Tongue (tissue), 2 donors: ENCODE results near the gene HERPUD2. TPM values are rescaled to one million over a fixed set of nuclear protein-coding genes. Genes with fewer than 3 reads are reported as not detected.

Source experiments
- DNase-seq: peaks from one replicate; pipeline ENCODE4 v3.0.0-alpha.2; 2015
- total RNA-seq: library from RNA; depleted of rRNA; stranded (reverse); fragments of >200 nt; gene quantifications from one replicate; pipeline ENCODE4 v1.2.3, GENCODE V29; 2014

Gene HERPUD2, protein sequence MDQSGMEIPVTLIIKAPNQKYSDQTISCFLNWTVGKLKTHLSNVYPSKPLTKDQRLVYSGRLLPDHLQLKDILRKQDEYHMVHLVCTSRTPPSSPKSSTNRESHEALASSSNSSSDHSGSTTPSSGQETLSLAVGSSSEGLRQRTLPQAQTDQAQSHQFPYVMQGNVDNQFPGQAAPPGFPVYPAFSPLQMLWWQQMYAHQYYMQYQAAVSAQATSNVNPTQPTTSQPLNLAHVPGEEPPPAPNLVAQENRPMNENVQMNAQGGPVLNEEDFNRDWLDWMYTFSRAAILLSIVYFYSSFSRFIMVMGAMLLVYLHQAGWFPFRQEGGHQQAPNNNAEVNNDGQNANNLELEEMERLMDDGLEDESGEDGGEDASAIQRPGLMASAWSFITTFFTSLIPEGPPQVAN
- 19.6 TPM for total RNA-seq

GRCh38 chr7:35694784-35695472 lies at the start of gene HERPUD2:
HERPUD2 (minus strand) TSS chr7:35695135; CDS start chr7:35694330, 805 bp downstream.
- DNase-seq, result peak; percentile 97

DNA sequence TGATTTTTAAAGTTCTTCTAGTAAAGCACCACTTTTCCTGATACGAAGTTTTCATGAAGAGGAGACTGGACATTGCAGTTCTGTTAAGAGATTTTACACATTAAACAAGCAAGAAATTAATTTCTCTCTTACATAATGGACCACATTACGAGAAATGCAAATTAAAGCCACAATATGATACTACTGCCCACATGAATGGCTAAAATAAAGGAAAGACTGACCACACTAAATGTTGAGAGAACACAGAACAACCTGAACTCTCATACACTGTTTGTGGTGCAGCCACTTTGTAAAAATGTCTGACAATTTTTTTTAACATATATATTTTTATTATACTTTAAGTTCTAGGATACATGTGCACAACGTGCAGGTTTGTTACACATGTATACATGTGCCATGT lies 44.0 kb upstream of the HERPUD2 start:
- no peak for DNase-seq

- no peak for DNase-seq
These were observed 41.8 kb upstream of the HERPUD2 start for GRCh38 chr7:35736725-35737124.

DNA sequence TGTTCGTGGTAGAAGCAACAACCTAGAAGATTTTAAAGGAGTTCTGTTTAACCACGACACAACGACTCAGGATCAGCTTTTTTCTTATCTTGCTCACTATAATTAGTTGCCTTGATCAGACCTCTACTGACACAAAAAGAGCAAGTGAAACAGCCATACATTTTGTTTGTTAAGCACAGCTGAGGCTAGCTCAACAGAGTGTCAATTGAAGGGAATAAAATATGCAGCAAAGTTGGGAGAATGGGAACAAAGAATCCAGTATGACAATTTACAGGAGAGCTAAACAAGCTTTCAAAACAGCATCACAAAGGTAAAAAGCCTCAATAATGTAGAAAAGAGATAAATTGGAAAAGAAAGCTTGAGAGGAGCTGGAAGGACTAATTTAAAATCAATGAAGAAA lies 40.5 kb upstream of the HERPUD2 start:
- no peak for DNase-seq

- DNase-seq, result peak; percentile 57
These were observed 39.1 kb upstream of the HERPUD2 start for GRCh38 chr7:35734001-35734483.

- DNase-seq, result no peak
These were observed 36.4 kb upstream of the HERPUD2 start for GRCh38 chr7:35731349-35731748.

DNA sequence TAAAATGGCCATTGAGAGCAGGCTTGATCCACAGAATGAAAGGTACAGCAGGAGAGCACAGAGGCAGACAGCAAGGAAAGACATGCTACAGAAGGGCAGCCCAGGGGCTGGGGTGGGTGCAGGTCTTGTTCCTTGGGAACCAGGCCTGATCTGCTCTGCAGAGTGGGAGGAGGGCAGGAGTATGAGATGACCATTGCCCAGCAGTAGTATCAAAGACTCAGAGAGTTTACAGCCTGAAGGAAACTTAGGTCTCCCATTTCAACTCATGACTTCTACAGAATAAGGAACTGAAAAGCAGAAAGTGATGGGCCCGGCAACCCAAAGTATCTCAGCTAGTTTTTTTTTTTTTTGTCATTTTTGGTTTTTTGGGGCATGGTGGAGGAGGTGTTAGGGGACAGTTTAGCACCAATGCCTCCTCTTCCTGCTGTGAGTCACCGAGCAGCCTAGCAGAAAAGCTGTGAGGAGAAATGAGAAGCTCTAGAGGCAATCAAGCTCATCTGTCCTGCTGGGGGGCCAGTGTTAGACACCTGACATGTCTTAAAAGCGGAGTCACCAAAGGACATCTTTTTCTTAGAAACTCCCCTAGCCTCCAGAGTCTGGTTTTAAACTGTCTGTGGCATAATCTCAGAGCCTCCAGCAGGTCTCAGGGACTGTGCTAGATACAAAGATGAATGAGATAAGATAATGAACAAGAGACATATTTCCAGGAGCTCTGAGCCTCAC lies 34.3 kb upstream of the HERPUD2 start:
- DNase-seq, result no peak

DNA sequence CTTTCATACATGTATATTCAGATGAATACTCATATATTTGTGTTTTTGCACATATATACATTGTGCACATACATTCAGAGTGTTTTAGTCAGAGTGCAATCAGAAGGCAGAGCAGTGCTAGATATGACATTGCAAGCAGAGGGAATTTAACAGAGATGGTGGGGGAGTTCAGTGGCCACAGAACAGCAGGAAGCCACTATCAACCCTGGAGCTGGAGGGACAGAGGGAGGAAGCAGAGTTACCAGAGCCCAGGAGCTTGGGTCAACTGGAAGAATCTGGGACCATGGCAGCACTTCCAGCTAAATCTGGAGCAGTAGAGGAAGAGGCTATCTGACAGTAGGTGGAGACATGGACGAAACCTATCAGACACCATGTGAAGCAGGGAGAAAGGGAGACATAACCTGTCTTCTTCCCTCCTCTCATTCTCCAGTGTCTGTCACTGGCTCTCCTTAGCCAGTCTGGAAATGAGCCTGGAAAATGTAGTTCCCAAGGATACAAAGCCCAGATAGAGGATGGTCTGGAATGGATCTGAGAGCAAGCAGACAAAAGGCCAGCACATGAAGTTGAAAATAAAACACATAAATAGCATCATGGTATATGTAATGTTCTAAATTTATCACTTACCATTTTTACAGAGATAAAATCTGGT lies 33.6 kb upstream of the HERPUD2 start:
- DNase-seq, result peak; percentile 50

GRCh38 chr7:35727571-35727970 lies 32.6 kb upstream of the HERPUD2 start:
- DNase-seq, result no peak

DNA sequence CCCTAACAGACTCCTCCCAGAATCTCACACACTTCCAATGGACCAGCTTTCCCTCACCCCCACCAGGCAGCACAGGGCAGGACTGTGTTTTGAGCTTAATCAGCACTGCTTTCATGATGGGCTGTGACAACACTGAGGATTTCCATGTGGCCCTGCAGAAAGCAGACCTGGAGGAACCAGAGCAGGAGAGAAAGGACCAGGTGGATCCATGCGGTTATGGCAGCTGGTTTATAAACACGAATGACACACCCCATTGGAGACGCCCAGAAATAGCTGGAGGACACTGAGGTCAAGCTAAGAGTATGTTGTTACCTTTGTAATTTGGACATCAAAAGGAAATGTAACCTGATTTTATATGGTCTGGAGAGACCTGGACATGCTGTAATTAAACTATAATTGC lies 31.7 kb upstream of the HERPUD2 start:
- no peak for DNase-seq

DNA sequence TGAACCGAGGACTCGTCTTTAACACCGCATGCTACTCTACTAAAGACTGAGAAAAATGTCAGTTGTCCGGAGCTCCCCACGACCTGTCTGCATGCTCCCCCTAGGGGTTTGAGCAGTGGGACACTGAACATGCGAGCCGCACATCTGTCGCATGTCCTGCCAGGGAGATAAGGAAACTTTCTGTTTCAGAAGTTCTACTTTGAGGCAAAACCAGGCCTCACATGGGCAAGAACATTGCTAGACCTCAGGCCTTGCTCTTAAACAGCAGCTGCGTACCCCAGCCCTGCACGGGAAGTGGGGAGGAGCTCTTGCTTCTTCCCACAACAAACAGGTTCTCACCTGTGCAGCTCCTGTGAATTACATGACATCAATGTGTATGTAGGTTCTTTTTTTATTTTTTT lies 30.3 kb upstream of the HERPUD2 start:
- DNase-seq, result no peak

GRCh38 chr7:35723011-35723410 lies 28.1 kb upstream of the HERPUD2 start:
- DNase-seq, result no peak

GRCh38 chr7:35722054-35722849 lies 27.3 kb upstream of the HERPUD2 start:
- no peak for DNase-seq

- no peak for DNase-seq
These were observed 26.4 kb upstream of the HERPUD2 start for GRCh38 chr7:35721288-35721687.

DNA sequence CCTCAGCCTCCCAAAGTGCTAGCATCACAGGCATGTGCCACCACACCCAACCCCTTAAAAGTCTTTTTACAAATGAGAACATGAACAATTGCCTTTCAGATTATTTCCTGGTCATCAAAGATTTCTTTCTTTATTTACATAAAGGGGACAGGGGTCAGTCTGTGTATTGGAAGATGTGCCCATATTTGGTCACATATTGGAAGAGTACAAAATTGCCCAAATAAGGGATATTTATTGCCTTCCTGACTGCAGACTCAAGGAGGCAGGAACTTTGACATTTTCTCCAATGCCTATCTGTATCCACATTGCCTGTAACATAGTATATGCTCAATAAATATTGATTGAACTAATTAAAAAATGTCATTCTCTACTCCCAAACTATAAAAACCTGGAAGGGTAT lies 25.9 kb upstream of the HERPUD2 start:
- no peak for DNase-seq

- DNase-seq, result no peak
These were observed 25.1 kb upstream of the HERPUD2 start for GRCh38 chr7:35720032-35720431.

DNA sequence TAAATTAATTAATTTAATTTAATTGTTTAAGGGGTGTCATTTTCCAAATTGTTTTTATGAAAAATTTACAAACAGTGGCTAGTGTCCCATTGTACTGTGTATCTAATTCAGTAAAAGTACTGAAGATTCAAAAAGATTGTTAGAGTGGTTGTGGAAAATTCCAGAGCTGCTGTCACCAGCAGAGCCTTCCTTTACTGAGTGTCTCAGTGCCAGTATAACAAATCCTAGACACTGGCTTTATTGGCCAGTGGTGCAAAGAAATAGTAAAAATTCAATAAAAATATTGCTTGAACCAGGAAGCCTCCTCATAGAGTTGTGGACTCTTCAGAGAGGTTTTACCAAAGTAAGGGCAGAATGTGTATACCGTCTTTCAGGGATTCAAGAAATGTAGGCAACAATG lies 23.1 kb upstream of the HERPUD2 start:
- DNase-seq, result no peak

- no peak for DNase-seq
These were observed 22.6 kb upstream of the HERPUD2 start for GRCh38 chr7:35717516-35717915.

DNA sequence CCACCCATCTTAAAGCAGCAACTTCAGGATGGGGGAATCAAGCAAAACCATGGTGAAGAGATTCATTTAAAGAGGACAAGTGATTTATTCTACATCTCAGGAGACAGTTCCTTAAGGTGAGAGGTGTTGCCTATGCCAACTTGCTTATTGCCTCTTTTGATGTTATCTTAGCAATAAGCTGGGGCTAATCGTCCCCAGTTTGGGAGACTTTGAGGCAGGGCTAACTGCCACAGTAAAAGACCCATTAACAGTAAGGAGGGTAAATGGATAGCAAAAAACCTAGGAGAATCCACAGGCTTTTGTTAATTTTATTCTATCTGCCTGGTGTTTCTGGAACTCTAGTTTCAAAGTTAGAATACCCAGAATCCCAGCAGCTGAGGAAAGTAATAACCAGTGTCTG lies 22.1 kb upstream of the HERPUD2 start:
- peak; percentile 25 for DNase-seq

- DNase-seq, result peak; percentile 92
These were observed 21.3 kb upstream of the HERPUD2 start for GRCh38 chr7:35716038-35716803.

DNA sequence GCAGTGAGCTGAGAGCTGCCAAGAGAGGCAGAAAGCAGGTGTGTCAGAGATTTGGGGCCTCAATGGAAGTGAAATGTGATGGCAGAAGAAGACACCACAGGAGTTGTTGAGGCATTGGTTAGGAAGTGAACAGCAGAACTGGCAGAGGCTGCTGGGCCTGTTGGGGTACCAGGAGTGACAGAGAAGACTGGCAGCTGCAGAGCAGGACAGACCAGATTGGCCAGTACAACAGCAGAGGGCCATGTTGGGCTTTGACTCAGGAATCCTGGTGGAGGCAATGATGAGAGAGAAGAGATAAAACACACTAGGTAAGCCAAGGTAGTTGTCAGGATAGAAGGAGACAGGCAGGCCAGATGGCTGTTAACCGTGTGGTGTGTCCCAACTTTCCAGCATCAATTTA lies 19.9 kb upstream of the HERPUD2 start:
- DNase-seq, result no peak
